Fibroblast of the aortic adventitia (primary cell): ENCODE measurements around the gene SPATA24. TPM values are rescaled to one million over a fixed set of nuclear protein-coding genes. Genes with fewer than 3 reads are reported as not detected.
"Not testable (repeated sequence)": the region's sequence is repeated elsewhere in the genome, so short reads cannot be mapped to it uniquely, and the experiment has no call there.

Source experiments
- DNase-seq: peaks from one replicate; pipeline ENCODE4 v3.0.0-alpha.2; 2010; ENCODE audit warnings: low read depth
- H3K4me3 ChIP-seq: 2 replicates; pipeline ENCODE4 v1.5.1; 2011; ENCODE audit warnings: low read depth, mild to moderate bottlenecking, control low read depth, low read length, moderate library complexity
- CTCF ChIP-seq: IDR thresholded peaks from 2 replicates; pipeline ENCODE4 v1.5.1; 2011; ENCODE audit warnings: mild to moderate bottlenecking, low read length, control low read depth, inconsistent platforms; ENCODE audit not compliant: insufficient read depth
- total RNA-seq: library from RNA; depleted of rRNA; stranded (reverse); fragments of >200 nt; gene quantifications from 2 replicates; pipeline ENCODE4 v1.2.3, GENCODE V29; 2012; ENCODE audit warnings: low replicate concordance

Gene SPATA24
- total RNA-seq, 1 donor: 2.0 TPM

GRCh38 chr5:139410993-139411828 lies 7.3 kb upstream of the SPATA24 start:
- TF ChIP-seq CTCF: no peak
- H3K4me3 ChIP-seq: no peak overlapping the region
- no peak for DNase-seq

GRCh38 chr5:139410121-139410992 lies 6.5 kb upstream of the SPATA24 start:
- H3K4me3 ChIP-seq: no peak overlapping the region
- DNase-seq: no peak
- TF ChIP-seq CTCF: no peak

- DNase-seq: not testable (repeated sequence)
These were observed 5.2 kb upstream of the SPATA24 start for GRCh38 chr5:139409116-139409515.

GRCh38 chr5:139408191-139408590 lies 4.3 kb upstream of the SPATA24 start:
- no peak for TF ChIP-seq CTCF

More at GRCh38 chr5:139409116-139409515, 5.2 kb upstream of the SPATA24 start:
- H3K4me3 ChIP-seq: not testable (repeated sequence)

GRCh38 chr5:139407517-139407916 lies 3.6 kb upstream of the SPATA24 start:
- TF ChIP-seq CTCF: no peak
- H3K4me3 ChIP-seq: no peak overlapping the region
- no peak for DNase-seq

More at GRCh38 chr5:139408191-139408590, 4.3 kb upstream of the SPATA24 start:
- no peak for DNase-seq
- no peak overlapping the region for H3K4me3 ChIP-seq

- no peak overlapping the region for H3K4me3 ChIP-seq
- TF ChIP-seq CTCF: no peak
- no peak for DNase-seq
These were observed 3.1 kb upstream of the SPATA24 start for GRCh38 chr5:139406963-139407362.

GRCh38 chr5:139404484-139404840 lies 573 bp upstream of the SPATA24 start:
- no peak for TF ChIP-seq CTCF
- DNase-seq: no peak
- H3K4me3 ChIP-seq: no peak overlapping the region
